Liver (tissue), 3 donors: Measurements from ENCODE around the gene EP300.

Source experiments
- ATF3 ChIP-seq: IDR thresholded peaks from 2 replicates; pipeline ENCODE4 v1.6.1; 2016; ENCODE audit warnings: antibody characterized with exemption
- CTCF ChIP-seq: fragments of 150-350 bp; IDR thresholded peaks from 2 replicates; pipeline ENCODE4 v1.5.1; 2017; ENCODE audit warnings: improper control_type of control experiment, low read depth, low read length; ENCODE audit not compliant: missing input control
- EGR1 ChIP-seq, 2 donors: IDR thresholded peaks; 2 replicates each; pipeline ENCODE4 v1.6.1; 2016 to 2018; ENCODE audit warnings: antibody characterized with exemption in 2 of 2, low read depth in 2 of 2
- FOXA1 ChIP-seq: IDR thresholded peaks from 2 replicates; pipeline ENCODE4 v1.6.1; 2016; ENCODE audit warnings: antibody characterized with exemption
- GABPA ChIP-seq, 2 donors: IDR thresholded peaks in 1 of 2; conservative IDR thresholded peaks in 1 of 2; 2 replicates each; pipeline ENCODE4 v1.6.1; 2016; ENCODE audit warnings: antibody characterized with exemption in 2 of 2, mild to moderate bottlenecking in 1 of 2, moderate library complexity in 1 of 2
- HNF4A ChIP-seq, 2 donors: conservative IDR thresholded peaks; 2 replicates each; pipeline ENCODE4 v1.6.1; 2016; ENCODE audit warnings: antibody characterized with exemption in 2 of 2, mild to moderate bottlenecking in 2 of 2
- RAD21 ChIP-seq, 2 donors: IDR thresholded peaks; 2 replicates each; pipeline ENCODE4 v1.6.1; 2016; ENCODE audit warnings: antibody characterized with exemption in 2 of 2, mild to moderate bottlenecking in 2 of 2
- RXRA ChIP-seq, 2 donors: IDR thresholded peaks; 2 replicates each; pipeline ENCODE4 v1.6.1; 2017 to 2018; ENCODE audit warnings: antibody characterized with exemption in 2 of 2, mild to moderate bottlenecking in 1 of 2
- SP1 ChIP-seq: IDR thresholded peaks from 2 replicates; pipeline ENCODE4 v1.6.1; 2018; ENCODE audit warnings: antibody characterized with exemption, mild to moderate bottlenecking
- TAF1 ChIP-seq: conservative IDR thresholded peaks from 2 replicates; pipeline ENCODE4 v1.6.1; 2016; ENCODE audit warnings: antibody characterized with exemption, mild to moderate bottlenecking
- YY1 ChIP-seq: IDR thresholded peaks from 2 replicates; pipeline ENCODE4 v1.6.1; 2016; ENCODE audit warnings: antibody characterized with exemption, mild to moderate bottlenecking
- TF ChIP-seq, protein P1 (sequence below): IDR thresholded peaks from 2 replicates; pipeline ENCODE4 v1.6.1; 2016; ENCODE audit warnings: antibody characterized with exemption
- TF ChIP-seq, protein P2 (sequence below): IDR thresholded peaks from 2 replicates; pipeline ENCODE4 v1.6.1; 2016; ENCODE audit warnings: antibody characterized with exemption, mild to moderate bottlenecking
- donor health status: healthy.
- donor health status: healthy.

DNA sequence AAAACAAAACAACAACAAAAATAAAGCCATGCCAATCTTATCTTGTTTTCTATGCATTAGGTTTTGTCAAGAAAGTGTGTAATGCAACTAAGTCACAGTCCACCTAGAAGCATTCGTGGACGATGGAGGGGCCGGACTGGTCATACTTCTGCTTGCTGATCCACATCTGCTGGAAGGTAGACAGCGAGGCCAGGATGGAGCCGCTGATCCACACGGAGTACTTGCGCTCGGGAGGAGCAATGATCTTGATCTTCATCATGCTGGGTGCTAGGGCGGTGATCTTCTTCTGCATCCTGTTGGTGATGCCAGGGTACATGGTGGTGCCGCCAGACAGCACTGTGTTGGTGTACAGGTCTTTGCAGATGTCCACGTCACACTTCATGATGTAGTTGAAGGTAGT is 18.3 kb upstream of the EP300 start:
- no peak for TF ChIP-seq YY1
- TF ChIP-seq CTCF: no peak
- TF ChIP-seq, protein P1, sequence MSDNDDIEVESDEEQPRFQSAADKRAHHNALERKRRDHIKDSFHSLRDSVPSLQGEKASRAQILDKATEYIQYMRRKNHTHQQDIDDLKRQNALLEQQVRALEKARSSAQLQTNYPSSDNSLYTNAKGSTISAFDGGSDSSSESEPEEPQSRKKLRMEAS: no peak
- no peak for TF ChIP-seq TAF1
- TF ChIP-seq, protein P2, sequence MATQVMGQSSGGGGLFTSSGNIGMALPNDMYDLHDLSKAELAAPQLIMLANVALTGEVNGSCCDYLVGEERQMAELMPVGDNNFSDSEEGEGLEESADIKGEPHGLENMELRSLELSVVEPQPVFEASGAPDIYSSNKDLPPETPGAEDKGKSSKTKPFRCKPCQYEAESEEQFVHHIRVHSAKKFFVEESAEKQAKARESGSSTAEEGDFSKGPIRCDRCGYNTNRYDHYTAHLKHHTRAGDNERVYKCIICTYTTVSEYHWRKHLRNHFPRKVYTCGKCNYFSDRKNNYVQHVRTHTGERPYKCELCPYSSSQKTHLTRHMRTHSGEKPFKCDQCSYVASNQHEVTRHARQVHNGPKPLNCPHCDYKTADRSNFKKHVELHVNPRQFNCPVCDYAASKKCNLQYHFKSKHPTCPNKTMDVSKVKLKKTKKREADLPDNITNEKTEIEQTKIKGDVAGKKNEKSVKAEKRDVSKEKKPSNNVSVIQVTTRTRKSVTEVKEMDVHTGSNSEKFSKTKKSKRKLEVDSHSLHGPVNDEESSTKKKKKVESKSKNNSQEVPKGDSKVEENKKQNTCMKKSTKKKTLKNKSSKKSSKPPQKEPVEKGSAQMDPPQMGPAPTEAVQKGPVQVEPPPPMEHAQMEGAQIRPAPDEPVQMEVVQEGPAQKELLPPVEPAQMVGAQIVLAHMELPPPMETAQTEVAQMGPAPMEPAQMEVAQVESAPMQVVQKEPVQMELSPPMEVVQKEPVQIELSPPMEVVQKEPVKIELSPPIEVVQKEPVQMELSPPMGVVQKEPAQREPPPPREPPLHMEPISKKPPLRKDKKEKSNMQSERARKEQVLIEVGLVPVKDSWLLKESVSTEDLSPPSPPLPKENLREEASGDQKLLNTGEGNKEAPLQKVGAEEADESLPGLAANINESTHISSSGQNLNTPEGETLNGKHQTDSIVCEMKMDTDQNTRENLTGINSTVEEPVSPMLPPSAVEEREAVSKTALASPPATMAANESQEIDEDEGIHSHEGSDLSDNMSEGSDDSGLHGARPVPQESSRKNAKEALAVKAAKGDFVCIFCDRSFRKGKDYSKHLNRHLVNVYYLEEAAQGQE: no peak
- TF ChIP-seq GABPA (IDR thresholded peaks at IDR 0.05 in 1 of 2, conservative IDR thresholded peaks at IDR 0.05 in 1 of 2): no peak
- TF ChIP-seq RAD21 (IDR thresholded peaks at IDR 0.05): no peak
- TF ChIP-seq RXRA (IDR thresholded peaks at IDR 0.05): no peak
- TF ChIP-seq HNF4A (conservative IDR thresholded peaks at IDR 0.05): no peak
- TF ChIP-seq ATF3: no peak
- no peak for TF ChIP-seq SP1
- TF ChIP-seq EGR1 (IDR thresholded peaks at IDR 0.05; ENCODE audit: low read depth in 2 of 2): no peak
- TF ChIP-seq FOXA1: no peak
